ENCODE data around the gene CCDC40.

GRCh38 chr17:80114758-80115157, 78.3 kb downstream of the CCDC40 start:
- TF ChIP-seq POLR2A (IDR thresholded peaks at IDR 0.05) = no peak
- TF ChIP-seq CTCF (IDR thresholded peaks at IDR 0.05) = no peak
